ENCODE measurements around the gene FAM72C. TPM values are rescaled to one million over a fixed set of nuclear protein-coding genes. Genes with fewer than 3 reads are reported as not detected.
"Not testable (repeated sequence)": the region's sequence is repeated elsewhere in the genome, so short reads cannot be mapped to it uniquely, and the experiment has no call there.

Gene FAM72C
- total RNA-seq, 4 donors from 2014 or later = 0.83 TPM; not detected in 3

DNA sequence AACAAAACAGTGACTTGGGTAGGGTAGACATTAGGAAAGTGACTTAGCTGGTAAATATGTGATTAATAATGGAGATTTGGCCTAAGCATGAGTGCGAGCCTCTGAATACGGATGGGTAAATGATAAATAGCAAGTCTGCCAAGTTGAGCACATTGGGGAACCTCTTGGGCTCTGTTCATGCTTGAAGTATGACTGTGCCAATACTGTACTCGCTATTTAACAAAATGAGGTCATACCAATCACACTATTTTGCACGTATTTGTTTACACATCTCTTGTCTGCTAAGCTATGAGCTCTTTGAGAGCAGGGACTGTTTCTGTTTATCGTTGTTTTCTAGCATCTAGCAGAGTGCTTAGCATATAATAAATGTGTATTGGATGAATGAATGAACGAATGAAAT lies 24.2 kb upstream of the FAM72C start:
- H3K27me3 ChIP-seq; DNase-seq; H3K36me3 ChIP-seq; H3K27ac ChIP-seq; H3K4me1 ChIP-seq; H3K4me3 ChIP-seq; intact Hi-C loops (cut with DNase I; ENCODE audit: low total_unique reads); H3K9me3 ChIP-seq: not testable (repeated sequence)

DNA sequence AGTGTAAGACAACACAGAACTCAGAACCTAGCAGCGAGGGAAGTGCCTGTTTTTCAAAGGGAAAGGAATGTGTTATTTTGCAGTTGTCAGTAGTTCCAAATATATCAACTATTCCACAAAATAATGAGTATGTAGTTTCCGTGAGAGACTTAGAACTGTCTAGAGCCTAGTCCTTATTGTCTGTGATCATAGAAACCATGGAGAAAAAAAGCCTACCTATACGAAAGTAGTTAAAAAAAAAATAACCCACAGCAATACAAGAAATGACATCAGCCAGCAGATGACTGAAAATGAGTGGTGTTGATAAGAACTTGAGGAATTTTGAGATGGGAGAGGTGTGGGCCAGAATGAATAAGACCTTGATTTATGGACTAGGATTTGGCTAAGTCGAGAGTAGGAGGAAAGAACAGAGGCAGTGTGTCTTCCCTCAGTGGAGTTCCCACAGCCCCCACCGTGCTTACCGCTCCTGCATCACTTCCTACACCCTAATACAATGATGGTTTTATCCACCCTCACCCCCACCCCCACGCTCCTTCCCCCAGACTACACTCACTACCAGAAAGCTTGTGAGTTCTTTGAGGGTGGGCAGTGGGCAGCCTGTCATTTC lies 21.6 kb upstream of the FAM72C start:
- H3K9me3 ChIP-seq; H3K27me3 ChIP-seq; H3K36me3 ChIP-seq; DNase-seq; intact Hi-C loops (cut with DNase I; ENCODE audit: low total_unique reads); H3K27ac ChIP-seq; H3K4me1 ChIP-seq; H3K4me3 ChIP-seq: not testable (repeated sequence)

DNA sequence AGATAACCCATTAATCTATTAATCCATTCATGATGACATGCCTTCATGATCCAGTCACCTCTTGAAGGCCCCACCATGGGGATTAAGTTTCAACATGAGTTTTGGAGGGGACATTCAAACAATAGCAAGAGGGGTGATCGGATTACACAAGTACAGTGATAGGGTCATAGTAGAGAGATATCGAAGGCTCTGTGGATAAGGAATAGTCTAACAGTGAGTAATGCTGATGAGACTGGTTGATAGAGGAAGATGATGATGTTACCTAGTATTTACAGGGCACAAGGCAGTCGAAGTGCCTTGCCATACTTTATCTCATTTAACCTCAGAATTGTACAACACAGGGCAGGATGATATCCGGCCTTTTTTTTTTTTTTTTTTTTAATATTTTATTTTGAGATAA lies 18.9 kb upstream of the FAM72C start:
- intact Hi-C loops (cut with DNase I; ENCODE audit: low total_unique reads); H3K9me3 ChIP-seq; H3K27me3 ChIP-seq; H3K4me1 ChIP-seq; H3K4me3 ChIP-seq; H3K36me3 ChIP-seq; DNase-seq; H3K27ac ChIP-seq: not testable (repeated sequence)

DNA sequence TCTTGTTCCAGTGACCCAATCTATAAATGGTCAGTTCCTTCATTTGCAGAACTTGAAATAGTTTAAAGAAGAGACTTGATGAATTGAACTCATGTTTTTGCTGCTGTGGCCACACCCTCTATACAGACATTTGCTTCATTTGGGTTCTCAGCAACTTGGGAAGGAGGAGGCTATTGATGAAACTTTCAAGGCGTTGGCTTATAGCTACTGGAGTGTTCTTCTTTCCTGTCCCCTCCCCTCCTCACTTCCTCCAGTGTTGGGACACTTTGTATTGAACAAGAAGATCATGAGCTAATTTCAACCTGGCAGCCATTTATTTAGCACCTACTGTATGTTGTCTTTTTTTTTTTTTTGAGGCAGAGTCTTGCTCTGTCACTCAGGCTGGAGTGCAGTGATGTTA lies 17.9 kb upstream of the FAM72C start:
- DNase-seq; intact Hi-C loops (cut with DNase I; ENCODE audit: low total_unique reads); H3K4me3 ChIP-seq; H3K9me3 ChIP-seq; H3K27ac ChIP-seq; H3K27me3 ChIP-seq; H3K36me3 ChIP-seq; H3K4me1 ChIP-seq: not testable (repeated sequence)

DNA sequence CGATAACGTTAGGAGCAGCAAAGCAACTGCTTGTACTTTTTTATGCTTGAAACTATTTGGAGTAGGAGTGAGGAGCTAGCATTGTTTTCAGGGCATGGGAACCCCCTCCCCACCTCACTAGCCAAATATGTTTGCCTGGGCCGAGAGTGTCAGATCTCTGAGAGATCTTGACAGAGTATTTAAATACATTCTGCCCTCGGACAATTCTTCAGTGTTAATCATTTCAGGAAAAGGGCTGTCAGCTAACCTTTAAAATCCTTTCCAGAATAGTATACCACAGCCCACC lies 17.6 kb upstream of the FAM72C start:
- H3K9me3 ChIP-seq; intact Hi-C loops (cut with DNase I; ENCODE audit: low total_unique reads); H3K27ac ChIP-seq; DNase-seq; H3K4me3 ChIP-seq; H3K36me3 ChIP-seq; H3K4me1 ChIP-seq; H3K27me3 ChIP-seq: not testable (repeated sequence)

DNA sequence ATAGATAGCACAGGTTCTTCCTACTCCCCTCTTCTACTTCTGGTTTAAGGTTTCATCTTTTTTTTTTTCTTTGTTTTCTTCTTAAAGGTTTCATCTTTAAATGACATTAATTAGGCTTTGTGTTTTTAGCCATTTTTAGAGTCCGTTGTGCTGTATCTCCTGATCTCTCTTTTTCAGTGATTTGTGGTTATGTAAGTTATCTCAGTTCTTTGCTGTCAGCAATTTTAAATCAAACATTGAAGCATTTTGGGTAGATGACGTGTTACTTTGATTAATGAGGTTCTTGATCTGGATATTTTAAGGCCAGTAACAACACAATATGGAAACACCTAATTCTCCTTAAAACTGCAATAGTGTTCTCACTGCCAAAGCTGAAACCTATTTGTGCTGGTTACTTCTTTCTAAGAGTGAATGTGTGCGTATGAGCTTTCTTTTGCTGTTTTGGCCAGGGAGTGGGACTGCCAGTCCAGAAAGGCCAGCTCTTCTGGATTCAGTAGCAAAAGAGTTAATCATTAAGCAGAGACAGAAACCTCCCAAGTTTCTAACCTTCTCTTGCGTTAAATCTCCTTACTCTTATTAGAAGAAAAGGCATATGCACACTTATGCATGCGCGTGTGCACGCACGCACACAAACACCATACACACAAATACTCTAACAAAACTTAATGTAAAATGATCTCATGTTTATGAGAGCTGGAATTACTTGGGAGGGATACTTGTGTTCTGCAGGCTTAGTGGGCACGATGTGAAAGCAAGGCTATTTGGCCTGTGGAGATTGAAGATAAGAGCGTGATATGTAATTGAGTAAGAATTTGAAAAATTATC lies 17.0 kb upstream of the FAM72C start:
- DNase-seq; H3K4me1 ChIP-seq; H3K36me3 ChIP-seq; H3K9me3 ChIP-seq; H3K27me3 ChIP-seq; H3K27ac ChIP-seq; H3K4me3 ChIP-seq; intact Hi-C loops (cut with DNase I; ENCODE audit: low total_unique reads): not testable (repeated sequence)

DNA sequence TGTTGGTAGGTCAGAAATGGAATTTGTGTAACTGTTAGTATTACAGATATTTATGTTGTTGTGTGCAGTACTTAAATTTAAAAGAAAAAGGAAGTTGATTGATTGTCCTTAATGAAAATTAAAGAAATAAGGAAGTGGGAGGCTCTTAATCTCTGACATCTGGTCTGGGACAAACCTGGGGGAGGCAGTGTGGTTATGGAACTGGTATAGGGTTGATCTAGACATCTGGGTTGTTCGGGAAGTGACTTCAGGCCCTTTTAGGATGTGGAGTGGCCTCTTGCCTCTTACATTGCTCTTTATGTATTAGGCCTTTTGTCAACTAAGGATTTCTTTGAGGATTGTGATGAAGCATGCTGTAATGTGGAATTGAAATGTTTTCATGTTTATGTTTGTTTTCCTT lies 16.1 kb upstream of the FAM72C start:
- H3K4me3 ChIP-seq; H3K27me3 ChIP-seq; H3K27ac ChIP-seq; DNase-seq; H3K4me1 ChIP-seq; H3K9me3 ChIP-seq; intact Hi-C loops (cut with DNase I; ENCODE audit: low total_unique reads); H3K36me3 ChIP-seq: not testable (repeated sequence)

DNA sequence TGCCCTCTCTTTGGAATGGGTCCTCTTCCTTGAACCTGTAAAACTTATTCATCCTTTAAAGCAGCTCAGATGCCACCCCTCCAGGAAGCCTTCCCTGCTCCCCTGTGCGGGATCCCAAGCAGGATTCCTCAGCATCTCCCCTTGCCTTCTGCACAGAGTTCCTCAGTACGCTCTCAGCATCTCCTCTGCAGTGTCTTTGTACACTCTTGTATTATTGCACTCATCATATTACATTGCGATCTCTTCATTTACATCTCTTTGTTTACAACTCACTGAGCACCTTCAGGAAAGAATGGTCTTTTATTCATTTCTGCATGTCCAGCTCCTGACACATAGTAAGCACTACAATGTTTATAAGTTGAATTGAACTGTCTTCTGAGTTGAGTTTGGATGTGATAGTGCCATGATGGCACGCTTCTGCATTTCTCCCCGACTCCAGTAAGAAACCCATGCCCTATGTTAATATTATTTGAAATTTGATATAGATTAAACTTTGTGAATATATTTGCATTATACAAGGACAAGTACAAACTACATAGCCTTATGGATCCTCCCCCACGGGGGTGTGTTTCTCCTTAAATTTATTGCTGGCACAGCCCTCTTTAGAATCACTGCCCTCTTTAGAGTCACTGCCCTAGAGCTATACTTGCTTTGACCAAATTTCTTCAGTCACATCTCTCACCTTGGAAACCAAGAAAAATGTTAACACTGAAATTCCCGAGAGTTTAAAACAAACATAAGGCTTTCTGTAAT lies 13.1 kb upstream of the FAM72C start:
- intact Hi-C loops (cut with DNase I; ENCODE audit: low total_unique reads); H3K4me3 ChIP-seq; H3K36me3 ChIP-seq; DNase-seq; H3K27me3 ChIP-seq; H3K9me3 ChIP-seq; H3K27ac ChIP-seq; H3K4me1 ChIP-seq: not testable (repeated sequence)

DNA sequence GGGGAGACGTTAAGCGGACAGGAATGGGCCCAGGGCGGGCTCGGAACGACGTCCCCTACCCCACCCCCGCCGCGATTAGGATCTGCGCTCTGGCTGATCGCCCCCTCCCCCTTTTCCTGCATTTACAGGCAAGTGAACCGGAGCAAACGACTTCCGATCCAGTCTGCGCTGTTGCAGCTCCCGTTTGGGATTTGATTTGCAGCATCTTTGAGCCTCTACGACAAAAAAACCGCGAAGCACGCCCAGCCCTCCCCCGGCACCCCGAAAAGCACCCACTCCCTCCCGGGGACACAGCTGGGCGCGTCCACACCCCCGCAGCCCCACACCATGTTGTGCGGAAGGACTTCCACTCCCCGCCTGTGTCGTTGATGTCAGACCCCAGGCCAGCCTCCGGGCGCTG lies 2.6 kb upstream of the FAM72C start:
- H3K4me3 ChIP-seq; intact Hi-C loops (cut with DNase I; ENCODE audit: low total_unique reads); H3K27ac ChIP-seq; H3K9me3 ChIP-seq; H3K27me3 ChIP-seq; H3K36me3 ChIP-seq; DNase-seq; H3K4me1 ChIP-seq: not testable (repeated sequence)

DNA sequence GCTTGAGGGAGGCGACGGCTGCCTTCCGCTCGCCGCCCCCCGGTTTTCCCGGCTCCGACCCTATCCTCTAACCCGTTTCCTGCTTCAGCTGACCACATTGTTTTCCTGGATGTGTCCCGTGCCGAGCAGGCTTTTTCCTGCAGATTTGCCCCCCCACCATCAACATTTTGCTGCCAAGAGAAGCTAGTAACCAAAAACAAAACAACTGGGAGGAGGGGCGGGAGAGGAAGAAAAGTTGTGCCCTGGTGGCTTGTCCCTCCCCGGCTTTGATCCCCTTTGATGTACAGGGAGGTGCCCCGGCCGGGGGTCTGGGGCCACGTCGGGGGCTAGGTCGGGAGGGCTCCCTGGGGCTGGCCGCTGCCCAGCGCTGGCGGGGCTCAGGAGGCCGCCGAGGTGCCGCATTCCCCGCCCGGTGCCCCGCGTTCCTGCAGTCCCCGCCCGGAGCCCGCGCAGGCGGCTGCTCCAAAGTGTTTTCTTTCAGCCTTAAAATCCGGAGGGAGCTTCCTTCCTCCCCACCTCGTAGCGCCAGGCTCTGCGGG lies 2.2 kb upstream of the FAM72C start:
- H3K27ac ChIP-seq; H3K9me3 ChIP-seq; H3K36me3 ChIP-seq; H3K27me3 ChIP-seq; intact Hi-C loops (cut with DNase I; ENCODE audit: low total_unique reads); H3K4me1 ChIP-seq: not testable (repeated sequence)
- peak; percentile 16 to 24 for DNase-seq
- H3K4me3 ChIP-seq = peak overlapping the region in 1 of 2 donors; percentile 29

DNA sequence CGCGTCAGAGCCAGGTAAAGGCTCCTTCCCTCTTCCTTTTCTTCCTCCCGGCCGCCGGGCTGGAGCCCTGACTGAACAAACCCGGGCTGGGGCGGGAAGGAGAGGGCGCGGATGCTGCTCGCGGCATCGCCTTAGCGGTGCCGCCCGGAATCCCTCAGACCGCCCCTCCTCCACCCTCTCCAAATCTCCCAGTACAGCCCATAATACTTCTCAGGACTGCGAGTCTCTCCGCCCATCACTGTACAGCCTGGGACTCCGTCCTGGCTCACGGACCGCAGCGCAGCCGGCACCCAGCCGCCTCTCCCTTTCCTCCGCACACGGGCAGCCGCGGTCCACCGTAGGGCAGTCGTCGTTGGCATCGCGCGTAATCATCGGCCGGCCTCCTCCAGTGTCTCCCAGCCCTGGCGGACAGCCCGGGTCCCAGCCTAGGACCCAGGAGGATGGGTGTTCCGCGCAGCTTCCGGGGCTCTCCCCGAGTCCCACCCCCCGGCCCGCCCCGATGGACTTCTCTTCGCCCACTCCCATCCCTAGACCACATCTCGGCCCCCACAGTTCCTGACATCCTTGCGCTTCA lies 1.1 kb upstream of the FAM72C start:
- H3K27ac ChIP-seq; H3K4me1 ChIP-seq; H3K9me3 ChIP-seq; H3K4me3 ChIP-seq; intact Hi-C loops (cut with DNase I; ENCODE audit: low total_unique reads); DNase-seq; H3K36me3 ChIP-seq; H3K27me3 ChIP-seq: not testable (repeated sequence)

DNA sequence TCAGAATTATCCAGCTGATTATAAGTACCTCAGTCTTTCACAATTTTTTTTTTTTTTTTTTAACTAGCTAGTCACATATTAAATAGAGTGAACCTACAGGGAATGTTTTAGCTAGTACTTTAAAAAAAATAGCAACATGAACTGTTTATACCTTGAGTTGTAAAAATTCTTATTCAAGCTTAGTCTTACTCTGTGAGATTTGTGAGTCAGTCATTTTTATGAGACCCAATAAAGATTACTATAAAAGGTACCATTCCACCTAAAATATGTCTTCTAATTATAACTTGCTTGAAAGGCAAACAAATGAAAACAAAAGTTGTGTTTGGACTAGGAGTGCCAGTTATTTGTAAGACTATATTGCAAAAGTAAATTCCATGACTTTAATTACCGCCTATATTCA lies 5.9 kb downstream of the FAM72C start:
- H3K4me3 ChIP-seq; H3K9me3 ChIP-seq; H3K4me1 ChIP-seq; H3K27me3 ChIP-seq; H3K27ac ChIP-seq; H3K36me3 ChIP-seq; intact Hi-C loops (cut with DNase I; ENCODE audit: low total_unique reads); DNase-seq: not testable (repeated sequence)

DNA sequence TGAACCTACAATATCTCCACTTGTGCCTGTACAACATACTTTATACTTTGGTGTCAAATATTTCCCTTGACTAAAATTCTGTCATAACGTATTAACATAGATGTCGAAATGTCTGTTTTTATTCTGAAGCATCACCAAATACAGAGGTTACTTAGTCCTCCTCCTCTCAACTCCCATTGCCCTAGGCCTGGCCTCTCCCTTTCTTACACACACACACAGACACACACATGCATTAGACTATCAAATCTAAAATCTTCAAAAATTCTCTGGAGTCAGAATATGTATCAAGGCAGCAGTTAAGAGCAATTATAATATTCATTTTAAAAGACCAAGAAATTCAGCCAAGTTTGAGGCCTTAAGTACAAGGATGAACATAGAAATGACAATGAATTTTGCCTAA lies 7.5 kb downstream of the FAM72C start:
- DNase-seq; H3K4me3 ChIP-seq; H3K27me3 ChIP-seq; H3K27ac ChIP-seq; H3K4me1 ChIP-seq; intact Hi-C loops (cut with DNase I; ENCODE audit: low total_unique reads); H3K36me3 ChIP-seq; H3K9me3 ChIP-seq: not testable (repeated sequence)

All from uterus (tissue), 4 donors.